IMR-90 (cell line): ENCODE data around the gene CCM2. TPM values are rescaled to one million over a fixed set of nuclear protein-coding genes. Genes with fewer than 3 reads are reported as not detected.
"Not testable (repeated sequence)": the region's sequence is repeated elsewhere in the genome, so short reads cannot be mapped to it uniquely, and the experiment has no call there.

Source experiments
- ATAC-seq: fragments of 200-7000 bp; cut with Tn5 transposase; 2 replicates; pipeline ENCODE4 v1.9.1; 2020; ENCODE audit warnings: low read depth, mild to moderate bottlenecking, moderate library complexity
- BruUV-seq: library from RNA; stranded (reverse); fragments of 400-500 nt; replicated peaks from 2 replicates; lab custom pipeline; 2021; lab: Mats Ljungman, UMichigan
- CTCF ChIA-PET: fragments of 300-600 bp; formaldehyde crosslinking; extraction: SDS; loops from one replicate; lab custom pipeline; 2021; ENCODE audit warnings: antibody characterized with exemption; lab: Yijun Ruan, JAX
- POLR2A ChIA-PET: fragments of 300-600 bp; sonication (Branson Sonifier 250); formaldehyde crosslinking; loops from one replicate; lab custom pipeline; 2022; ENCODE audit warnings: antibody characterized with exemption; ENCODE audit not compliant: unreplicated experiment; lab: Charles Lee
- DNase-seq: peaks from one replicate; pipeline ENCODE4 v3.0.0; 2013
- H2AFZ ChIP-seq: replicated peaks from 2 replicates; pipeline ENCODE3; 2013; ENCODE audit warnings: low read length, mild to moderate bottlenecking; ENCODE audit not compliant: poor library complexity
- H2AK5ac ChIP-seq: 2 replicates; pipeline ENCODE4 v1.6.1; 2013; ENCODE audit warnings: low read depth, low read length, inconsistent platforms
- H2AK9ac ChIP-seq: replicated peaks from 2 replicates; pipeline ENCODE3; 2013; ENCODE audit warnings: mild to moderate bottlenecking, low read depth, low read length, moderate library complexity; ENCODE audit not compliant: poor library complexity
- H2BK120ac ChIP-seq: 2 replicates; pipeline ENCODE4 v1.6.1; 2013; ENCODE audit warnings: low read depth, low read length, inconsistent platforms
- H2BK15ac ChIP-seq: 3 replicates; pipeline ENCODE4 v1.6.1; 2013; ENCODE audit warnings: low read depth, low read length, inconsistent platforms
- H2BK20ac ChIP-seq: 2 replicates; pipeline ENCODE4 v1.6.1; 2013; ENCODE audit warnings: low read depth, mild to moderate bottlenecking, inconsistent platforms, low read length, moderate library complexity
- H2BK5ac ChIP-seq: 2 replicates; pipeline ENCODE4 v1.6.1; 2013; ENCODE audit warnings: mild to moderate bottlenecking, low read depth, low read length, inconsistent platforms; ENCODE audit not compliant: poor library complexity, severe bottlenecking
- H3K14ac ChIP-seq: replicated peaks from 2 replicates; pipeline ENCODE4 v1.6.1; 2013; ENCODE audit warnings: low read depth, low read length, inconsistent platforms
- H3K18ac ChIP-seq: 2 replicates; pipeline ENCODE4 v1.6.1; 2013; ENCODE audit warnings: low read depth, low read length, control low read depth
- H3K23ac ChIP-seq: 2 replicates; pipeline ENCODE4 v1.6.1; 2013; ENCODE audit warnings: low read depth, low read length, inconsistent platforms
- H3K27ac ChIP-seq: 2 replicates; pipeline ENCODE4 v1.5.1; 2013; ENCODE audit warnings: mild to moderate bottlenecking, control low read depth, low read length; ENCODE audit not compliant: insufficient read depth
- H3K27me3 ChIP-seq: 2 replicates; pipeline ENCODE4 v1.6.1; 2013; ENCODE audit warnings: low read length; ENCODE audit not compliant: control insufficient read depth, insufficient read depth
- H3K36me3 ChIP-seq: 2 replicates; pipeline ENCODE4 v1.6.1; 2013; ENCODE audit warnings: low read length, mixed read lengths; ENCODE audit not compliant: control insufficient read depth, insufficient read depth
- H3K4ac ChIP-seq: 2 replicates; pipeline ENCODE4 v1.6.1; 2013; ENCODE audit warnings: low read depth, low read length, inconsistent platforms
- H3K4me1 ChIP-seq: 2 replicates; pipeline ENCODE4 v1.6.1; 2013; ENCODE audit warnings: low read length, mixed read lengths; ENCODE audit not compliant: control insufficient read depth, insufficient read depth
- H3K4me2 ChIP-seq: 2 replicates; pipeline ENCODE4 v1.6.1; 2013; ENCODE audit warnings: low read depth, mild to moderate bottlenecking, control low read depth, low read length, moderate library complexity
- H3K4me3 ChIP-seq: 2 replicates; pipeline ENCODE4 v1.5.1; 2013; ENCODE audit warnings: low read depth, mild to moderate bottlenecking, control low read depth, low read length, moderate library complexity; ENCODE audit not compliant: insufficient read depth
- H3K56ac ChIP-seq: 2 replicates; pipeline ENCODE4 v1.6.1; 2013; ENCODE audit warnings: low read length, inconsistent platforms; ENCODE audit not compliant: insufficient read depth; ENCODE audit errors: extremely low read depth
- H3K79me1 ChIP-seq, 2 experiments: 2 replicates each; pipeline ENCODE4 v1.6.1; 2013; ENCODE audit warnings: low read length in 2 of 2, inconsistent platforms in 1 of 2, low read depth in 1 of 2
- H3K9ac ChIP-seq: 2 replicates; pipeline ENCODE4 v1.6.1; 2013; ENCODE audit warnings: low read depth, low read length, control low read depth
- H3K9me1 ChIP-seq: 2 replicates; pipeline ENCODE4 v1.6.1; 2013; ENCODE audit warnings: low read length, inconsistent platforms; ENCODE audit not compliant: insufficient read depth
- H3K9me3 ChIP-seq: 2 replicates; pipeline ENCODE4 v1.6.1; 2013; ENCODE audit warnings: low read length; ENCODE audit not compliant: control insufficient read depth, insufficient read depth
- H4K20me1 ChIP-seq: 2 replicates; pipeline ENCODE4 v1.6.1; 2013; ENCODE audit warnings: low read length, inconsistent platforms; ENCODE audit not compliant: insufficient read depth
- H4K5ac ChIP-seq: 2 replicates; pipeline ENCODE4 v1.6.1; 2013; ENCODE audit warnings: mild to moderate bottlenecking, low read depth, low read length, control low read depth
- H4K8ac ChIP-seq, 2 experiments: 2 replicates each; pipeline ENCODE4 v1.6.1; 2013; ENCODE audit warnings: low read depth in 2 of 2, low read length in 2 of 2, control low read depth in 1 of 2, inconsistent platforms in 1 of 2
- H4K91ac ChIP-seq: 2 replicates; pipeline ENCODE4 v1.6.1; 2013; ENCODE audit warnings: low read depth, low read length, inconsistent platforms; ENCODE audit not compliant: insufficient read depth
- CEBPB ChIP-seq: IDR thresholded peaks from 2 replicates; pipeline ENCODE4 v1.6.1; 2012; ENCODE audit warnings: low read depth, low read length, improper control_type of control experiment
- MAFK ChIP-seq: IDR thresholded peaks from 2 replicates; pipeline ENCODE4 v1.6.1; 2012; ENCODE audit warnings: low read depth, low read length, improper control_type of control experiment
- MXI1 ChIP-seq: IDR thresholded peaks from 2 replicates; pipeline ENCODE4 v1.6.1; 2012; ENCODE audit warnings: low read depth, mild to moderate bottlenecking, low read length, moderate library complexity, borderline replicate concordance
- NFE2L2 ChIP-seq: fragments of 150-350 bp; IDR thresholded peaks from 2 replicates; pipeline ENCODE4 v1.6.1; 2016; ENCODE audit warnings: low read depth, mild to moderate bottlenecking, low read length
- WGBS, 2 experiments: methylation state at CpG; one replicate each; pipeline versions ENCODE4 v1.1.5 to v1.1.7; 2013; ENCODE audit warnings: missing lambda C conversion rate in 2 of 2; ENCODE audit not compliant: insufficient read length in 1 of 2; ENCODE audit errors: extremely low coverage in 2 of 2; 5-methylcytosine and 5-hydroxymethylcytosine counted together
- dilution Hi-C: fragments of 300-500 bp; cut with HindIII; formaldehyde crosslinking; loops from one replicate; pipeline ENCODE4 v1.14.3; 2018; ENCODE audit warnings: low sequenced_read_pairs; ENCODE audit not compliant: unreplicated experiment
- in situ Hi-C: fragments of 300-500 bp; cut with MboI; formaldehyde crosslinking; loops from 3 replicates; pipeline ENCODE4 v1.14.3; 2019; ENCODE audit warnings: low sequenced_read_pairs, inconsistent platforms, mixed read lengths
- intact Hi-C: fragments of 100-400 bp; cut with micrococcal nuclease; formaldehyde crosslinking; loops from 2 replicates; pipeline ENCODE4 v1.10.0; 2022
- polyA plus RNA-seq, 3 experiments: library from polyadenylated mRNA; depleted of rRNA; stranded (reverse); fragments of >200 nt; gene quantifications; 2 replicates each; pipeline ENCODE4 v1.2.3, GENCODE V29; 2012; ENCODE audit warnings: low replicate concordance in 1 of 3
- total RNA-seq: library from RNA; depleted of rRNA; stranded (reverse); fragments of >200 nt; gene quantifications from 2 replicates; pipeline ENCODE4 v1.2.3, GENCODE V29; 2012

CCM2 gene
- total and polyA plus RNA-seq, 2 of the 4 experiments (the other 2 are of a cell fraction) = 65.2 to 78.5 TPM

DNA sequence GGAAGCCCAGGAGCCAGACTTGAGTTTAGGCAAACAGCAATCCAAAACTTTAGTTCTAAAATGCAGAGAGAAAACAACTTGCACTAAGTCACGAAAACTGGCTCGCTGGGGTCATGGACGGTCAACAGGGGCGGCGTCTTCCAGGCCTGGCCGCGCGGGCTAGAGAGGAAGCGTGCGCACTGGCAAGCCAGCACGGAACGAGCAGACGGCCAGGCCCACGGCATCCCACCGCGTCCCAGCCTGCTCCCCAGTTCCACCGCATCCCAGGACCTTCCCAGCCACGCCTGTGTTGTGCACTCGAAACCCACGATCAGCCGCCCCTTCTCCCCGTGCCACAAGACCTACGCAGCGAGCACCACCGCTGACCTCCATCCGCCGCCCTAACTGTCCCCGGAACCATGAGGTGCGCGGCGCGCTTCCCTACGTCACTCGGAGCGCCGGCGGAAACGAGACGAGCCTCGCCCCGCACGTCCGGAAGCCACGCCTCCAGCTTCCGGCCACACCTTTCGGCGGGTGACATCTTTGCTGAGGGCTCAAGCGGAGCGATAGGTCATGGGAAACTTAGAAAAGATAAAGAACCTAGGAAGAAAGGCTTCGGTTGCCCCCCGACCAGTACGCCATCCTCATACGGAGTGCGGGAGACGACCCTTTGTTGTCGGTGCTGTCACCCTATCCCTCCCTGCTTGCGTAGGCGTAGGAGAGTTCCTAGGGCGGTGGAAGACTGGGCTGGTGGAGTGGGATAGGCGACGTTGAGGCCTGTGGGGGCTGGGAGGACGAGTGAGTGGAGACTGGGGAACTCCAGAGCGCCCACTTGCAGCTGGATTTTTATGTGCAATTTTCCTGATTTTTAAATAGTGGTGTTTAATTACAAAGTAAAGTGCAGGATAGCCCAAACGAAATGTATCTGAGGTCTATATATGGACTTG, 111.6 kb downstream of the CCM2 start, which contains the start of gene TBRG4 (continued):
- TF ChIP-seq MXI1 (peak; percentile 98; the same call in 1 of the 2 replicates), CEBPB (no peak)

DNA sequence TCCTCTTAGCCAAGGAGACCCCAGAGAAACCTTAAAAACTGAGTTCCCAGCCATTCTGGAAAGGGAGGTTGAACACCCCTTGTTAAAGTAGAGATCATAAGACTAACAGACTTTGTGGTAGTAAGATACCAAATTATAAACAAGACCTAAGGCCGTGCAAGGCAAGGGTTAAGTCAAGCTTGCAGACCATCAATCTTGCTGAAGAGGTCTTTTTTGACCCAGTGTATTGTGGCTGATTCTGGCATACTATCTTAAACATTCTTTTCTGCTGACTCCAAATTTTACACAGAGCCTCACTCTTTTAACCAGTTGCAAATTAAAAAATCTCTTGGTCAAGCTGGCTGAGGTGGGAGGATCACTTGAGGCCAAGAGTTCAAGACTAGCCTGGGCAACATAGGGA, 112.6 kb downstream of the CCM2 start:
- Histone ChIP-seq H3K14ac (no peak overlapping the region), H2BK20ac (no peak overlapping the region), H3K9me1 (no peaks in the 10 kb centered on the region), H3K9me3 (no peaks in the 10 kb centered on the region), H4K8ac (peak overlapping the region; percentile 87 to 100; a peak in 3 of 4 replicates), H3K4me3 (no peak overlapping the region), H3K79me1 (peaks cover 15 to 32% of the 10 kb centered on the region in 2 experiments; a peak in 3 of 4 replicates), H2BK120ac (no peak overlapping the region), H2AK9ac (no peak overlapping the region), H2BK15ac (no peak overlapping the region), H3K56ac (no peak overlapping the region), H3K27ac (no peak overlapping the region), H3K4me1 (peaks cover 3% of the 10 kb centered on the region; the same call in 1 of the 2 replicates), H3K4me2 (no peak overlapping the region), H3K18ac (no peak overlapping the region), H2AK5ac (0 out of 2 replicates have a peak overlapping the region, but pooled peaks have one; percentile 48), H4K20me1 (peaks cover 5% of the 10 kb centered on the region), H4K91ac (no peak overlapping the region), H2BK5ac (no peak overlapping the region), H3K36me3 (peaks cover 12% of the 10 kb centered on the region), H3K27me3 (peaks cover 15% of the 10 kb centered on the region), H4K5ac (no peak overlapping the region; the same call in 1 of the 2 replicates), H3K9ac (no peak overlapping the region), H2AFZ (no peak overlapping the region), H3K4ac (no peak overlapping the region), H3K23ac (no peak overlapping the region)
- in situ Hi-C loops = no loop called here
- no peak for TF ChIP-seq NFE2L2
- peak; percentile 71 for TF ChIP-seq MAFK
- peak; percentile 42 for DNase-seq
- ATAC-seq = no peak
- BruUV-seq = no TSS peak
- WGBS, 2 experiments = no CpG with 5 or more reads among the region's 1 CpG
- intact Hi-C loops = loop anchor here (5.0 kb wide), 1 partner anchor 230 kb away; no protein-coding TSS in a partner anchor
- dilution Hi-C loops = no loop called here
- POLR2A ChIA-PET = no interaction called here
- CTCF ChIA-PET = interaction anchor here (1.3 kb wide), 1 partner anchor 139 kb away, joined by 5 read pairs; no protein-coding TSS in a partner anchor

DNA sequence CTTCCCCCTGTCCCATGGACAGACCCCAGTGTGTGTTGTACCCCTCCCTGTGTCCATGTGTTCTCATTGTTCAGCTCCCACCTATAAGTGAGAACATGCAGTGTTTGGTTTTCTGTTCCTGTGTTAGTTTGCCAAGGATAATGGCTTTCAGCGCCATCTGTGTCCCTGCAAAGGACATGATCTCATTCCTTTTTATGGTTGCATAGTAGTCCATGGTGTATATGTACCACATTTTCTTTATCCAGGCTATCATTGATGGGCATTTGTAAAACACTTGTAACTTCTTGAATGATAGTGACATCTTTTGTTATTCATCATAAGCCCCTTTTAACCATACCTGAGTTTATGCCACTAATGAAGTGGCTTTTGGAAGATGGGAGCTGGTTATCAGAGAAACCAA, 114.3 kb downstream of the CCM2 start:
- H4K8ac ChIP-seq, H3K18ac ChIP-seq, H3K27ac ChIP-seq, CTCF ChIA-PET, H3K9me3 ChIP-seq, H2BK120ac ChIP-seq, H4K20me1 ChIP-seq, H3K23ac ChIP-seq, H3K4me2 ChIP-seq, BruUV-seq, H4K91ac ChIP-seq, H3K4me1 ChIP-seq, in situ Hi-C loops, H2BK5ac ChIP-seq, H2BK15ac ChIP-seq, H3K9me1 ChIP-seq, ATAC-seq, H2AK9ac ChIP-seq, H2BK20ac ChIP-seq, H3K9ac ChIP-seq, H3K14ac ChIP-seq, dilution Hi-C loops, H3K56ac ChIP-seq, H4K5ac ChIP-seq, H3K4ac ChIP-seq, H2AK5ac ChIP-seq, POLR2A ChIA-PET, H2AFZ ChIP-seq, DNase-seq, H3K4me3 ChIP-seq, H3K36me3 ChIP-seq: not testable (repeated sequence)
- intact Hi-C loops = loop anchor here (5.0 kb wide), 1 partner anchor 232 kb away; no protein-coding TSS in a partner anchor
- no CpG with 5 or more reads among the region's 1 CpG for WGBS, 2 experiments
- H3K27me3 ChIP-seq = peaks cover 17% of the 10 kb centered on the region
- H3K79me1 ChIP-seq = peaks cover 7 to 17% of the 10 kb centered on the region in 2 experiments; a peak in 2 of 4 replicates
